ENCODE results near the gene KHDC1. TPM values are rescaled to one million over a fixed set of nuclear protein-coding genes. Genes with fewer than 3 reads are reported as not detected.
"Not testable (repeated sequence)": the region's sequence is repeated elsewhere in the genome, so short reads cannot be mapped to it uniquely, and the experiment has no call there.

Gene KHDC1
- total RNA-seq, 1 donor from 2014 or later, result 7.0 TPM

- Mint-ChIP-seq H3K36me3 (peaks cover 8% of the 10 kb centered on the region), H3K27ac (no peak overlapping the region), H3K27me3 (ENCODE audit: insufficient read depth, low read depth) (peaks cover 13% of the 10 kb centered on the region), H3K4me3 (peak overlapping the region; percentile 85), H3K9me3 (peaks cover 31% of the 10 kb centered on the region), H3K4me1 (peaks cover 9% of the 10 kb centered on the region)
- H3K4me2 ChIP-seq, result peak overlapping the region; percentile 83
- peaks cover 14% of the 10 kb centered on the region for H3F3A ChIP-seq (ENCODE audit: low read depth)
- peak overlapping the region; percentile 94 for H2AFZ ChIP-seq (replicated peaks)
- peaks cover 4% of the 10 kb centered on the region for H3K4me1 ChIP-seq
- peaks cover 50% of the 10 kb centered on the region for H3K79me2 ChIP-seq (ENCODE audit: low read depth)
- H3K9me3 ChIP-seq (ENCODE audit: low read depth), result no peaks in the 10 kb centered on the region
- H3K27ac ChIP-seq, result no peak overlapping the region
- peak overlapping the region; percentile 47 for H3K9ac ChIP-seq
- no peaks in the 10 kb centered on the region for H3K27me3 ChIP-seq
- no peaks in the 10 kb centered on the region for H3K36me3 ChIP-seq
- DNase-seq (ENCODE audit: low spot score), result peak; percentile 58
- H3K4me3 ChIP-seq, result peak overlapping the region; percentile 57
- no peaks in the 10 kb centered on the region for H4K20me1 ChIP-seq (ENCODE audit: low read depth)
- no peak for TF ChIP-seq EZH2 (IDR thresholded peaks at IDR 0.05)
- peak; percentile 45 for TF ChIP-seq CTCF (IDR thresholded peaks at IDR 0.05)
These were observed 45.9 kb upstream of the KHDC1 start for GRCh38 chr6:73308712-73309534.

GRCh38 chr6:73303773-73304172, 40.8 kb upstream of the KHDC1 start:
- not testable (repeated sequence) for H3K4me3 ChIP-seq; H3K4me1 ChIP-seq; H3K4me3 Mint-ChIP-seq; H3K27me3 Mint-ChIP-seq (ENCODE audit: insufficient read depth, low read depth); H3K27me3 ChIP-seq; H3K27ac ChIP-seq; H3K9me3 Mint-ChIP-seq; H3K9ac ChIP-seq; H2AFZ ChIP-seq (replicated peaks); DNase-seq (ENCODE audit: low spot score); H3K9me3 ChIP-seq (ENCODE audit: low read depth); H3K4me1 Mint-ChIP-seq; H4K20me1 ChIP-seq (ENCODE audit: low read depth); H3K36me3 ChIP-seq; H3F3A ChIP-seq (ENCODE audit: low read depth); H3K27ac Mint-ChIP-seq; H3K4me2 ChIP-seq
- H3K36me3 Mint-ChIP-seq, result peaks cover 11% of the 10 kb centered on the region
- H3K79me2 ChIP-seq (ENCODE audit: low read depth), result peaks cover 67% of the 10 kb centered on the region

GRCh38 chr6:73302339-73302738, 39.3 kb upstream of the KHDC1 start:
- Histone ChIP-seq H4K20me1 (ENCODE audit: low read depth) (no peaks in the 10 kb centered on the region), H3K4me1 (peaks cover under 1% of the 10 kb centered on the region), H3K4me3 (no peak overlapping the region), H3K27me3 (no peaks in the 10 kb centered on the region), H3K79me2 (ENCODE audit: low read depth) (peaks cover 53% of the 10 kb centered on the region), H3K36me3 (no peaks in the 10 kb centered on the region), H3K9me3 (ENCODE audit: low read depth) (no peaks in the 10 kb centered on the region), H3F3A (ENCODE audit: low read depth) (no peaks in the 10 kb centered on the region), H3K27ac (no peak overlapping the region), H2AFZ (replicated peaks) (no peak overlapping the region), H3K4me2 (no peak overlapping the region), H3K9ac (no peak overlapping the region)
- DNase-seq (ENCODE audit: low spot score), result no peak
- Mint-ChIP-seq H3K36me3 (peaks cover 11% of the 10 kb centered on the region), H3K27ac (no peak overlapping the region), H3K9me3 (peaks cover 7% of the 10 kb centered on the region), H3K27me3 (ENCODE audit: insufficient read depth, low read depth) (no peaks in the 10 kb centered on the region), H3K4me1 (no peaks in the 10 kb centered on the region), H3K4me3 (no peak overlapping the region)
- TF ChIP-seq EZH2phosphoT487 (IDR thresholded peaks at IDR 0.05) (no peak), EZH2 (IDR thresholded peaks at IDR 0.05) (no peak), CTCF (IDR thresholded peaks at IDR 0.05) (no peak)

All from neural progenitor cell (in vitro differentiated cells).